HG03039 (cell line): ENCODE results near the gene CD14.
"Not testable (repeated sequence)": the region's sequence is repeated elsewhere in the genome, so short reads cannot be mapped to it uniquely, and the experiment has no call there.

ENCODE experiments used
- ATAC-seq: cut with Tn5 transposase; IDR thresholded peaks from one replicate; pipeline ENCODE4 v1.9.1; 2021; ENCODE audit warnings: mild to moderate bottlenecking, moderate library complexity; ENCODE audit not compliant: unreplicated experiment

CD14 gene

DNA sequence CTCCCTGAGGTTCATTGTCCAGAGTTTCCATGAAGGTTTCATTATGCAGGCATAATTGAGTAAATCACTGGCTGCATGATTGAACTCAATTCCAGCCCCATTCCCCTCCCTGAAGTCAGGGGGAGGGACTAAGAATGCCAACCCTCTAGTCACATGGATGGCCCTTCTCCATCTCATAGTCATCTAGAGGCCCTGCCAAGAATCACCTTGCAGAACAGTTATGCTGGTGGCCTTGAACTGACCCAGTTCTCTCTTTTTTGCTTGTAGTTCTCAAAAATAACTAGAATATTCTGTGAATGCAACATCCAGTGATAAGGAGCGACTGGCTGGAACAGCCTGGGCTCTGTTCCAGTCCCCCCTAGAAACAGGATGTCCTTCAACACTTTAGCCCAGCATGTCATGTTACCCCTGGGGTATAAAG, 36.6 kb downstream of the CD14 start:
- ATAC-seq, result no peak

GRCh38 chr5:140595538-140596300, 37.3 kb downstream of the CD14 start:
- ATAC-seq, result no peak

GRCh38 chr5:140594169-140594568, 38.8 kb downstream of the CD14 start:
- ATAC-seq, result no peak

- ATAC-seq, result not testable (repeated sequence)
Measured at GRCh38 chr5:140593070-140593469, 39.9 kb downstream of the CD14 start.

GRCh38 chr5:140591747-140592372, 41.1 kb downstream of the CD14 start:
- ATAC-seq, result no peak

DNA sequence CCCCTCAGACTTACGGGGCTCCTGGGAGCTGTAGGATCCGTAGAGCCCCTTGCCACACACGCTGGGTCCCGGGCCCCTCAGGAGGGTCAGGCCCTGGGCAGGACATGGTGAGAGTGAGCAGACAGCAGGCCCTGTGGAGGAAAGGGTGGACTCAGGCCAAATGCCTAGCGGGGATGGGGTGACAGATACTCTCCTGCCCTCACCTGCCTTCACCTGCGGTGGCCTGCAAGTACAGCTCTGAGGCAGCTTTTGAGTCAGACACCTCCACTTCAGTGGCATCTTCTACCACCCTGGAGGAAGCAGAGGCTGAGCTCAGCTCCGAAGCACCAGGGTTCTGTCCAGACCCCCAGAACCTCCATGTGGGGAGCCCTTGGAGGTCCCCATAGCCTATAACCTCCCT, 42.1 kb downstream of the CD14 start:
- ATAC-seq, result no peak

- ATAC-seq, result no peak
Measured at GRCh38 chr5:140588311-140589070, 44.5 kb downstream of the CD14 start.

DNA sequence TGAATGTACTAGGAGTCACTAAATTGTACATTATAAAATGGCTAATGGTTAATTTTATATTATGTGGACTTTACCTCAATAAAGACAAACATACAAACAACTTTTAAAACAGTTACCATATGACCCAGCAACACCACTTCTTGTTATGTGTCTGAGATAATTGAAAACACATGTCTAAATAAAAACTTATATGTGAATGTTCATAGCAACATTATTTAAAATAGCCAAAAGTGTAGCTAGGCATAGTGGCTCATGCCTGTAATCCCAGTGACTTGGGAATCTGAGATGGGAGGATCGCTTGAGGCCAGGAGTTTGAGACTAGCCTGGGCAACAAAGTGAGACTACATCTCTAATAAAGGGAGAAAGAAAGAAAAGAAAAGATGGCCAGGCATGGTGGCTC, 45.5 kb downstream of the CD14 start:
- ATAC-seq, result no peak
